NCI-H510A treated with DMSO at 0.1 percent for 48 hours (cell line): Measurements from ENCODE around the gene GLI1.
"Not testable (repeated sequence)": the region's sequence is repeated elsewhere in the genome, so short reads cannot be mapped to it uniquely, and the experiment has no call there.

Experiments used
- DNase-seq: peaks from one replicate; lab custom pipeline; 2025; lab: John Stamatoyannopoulos, UW

GLI1 gene

DNA sequence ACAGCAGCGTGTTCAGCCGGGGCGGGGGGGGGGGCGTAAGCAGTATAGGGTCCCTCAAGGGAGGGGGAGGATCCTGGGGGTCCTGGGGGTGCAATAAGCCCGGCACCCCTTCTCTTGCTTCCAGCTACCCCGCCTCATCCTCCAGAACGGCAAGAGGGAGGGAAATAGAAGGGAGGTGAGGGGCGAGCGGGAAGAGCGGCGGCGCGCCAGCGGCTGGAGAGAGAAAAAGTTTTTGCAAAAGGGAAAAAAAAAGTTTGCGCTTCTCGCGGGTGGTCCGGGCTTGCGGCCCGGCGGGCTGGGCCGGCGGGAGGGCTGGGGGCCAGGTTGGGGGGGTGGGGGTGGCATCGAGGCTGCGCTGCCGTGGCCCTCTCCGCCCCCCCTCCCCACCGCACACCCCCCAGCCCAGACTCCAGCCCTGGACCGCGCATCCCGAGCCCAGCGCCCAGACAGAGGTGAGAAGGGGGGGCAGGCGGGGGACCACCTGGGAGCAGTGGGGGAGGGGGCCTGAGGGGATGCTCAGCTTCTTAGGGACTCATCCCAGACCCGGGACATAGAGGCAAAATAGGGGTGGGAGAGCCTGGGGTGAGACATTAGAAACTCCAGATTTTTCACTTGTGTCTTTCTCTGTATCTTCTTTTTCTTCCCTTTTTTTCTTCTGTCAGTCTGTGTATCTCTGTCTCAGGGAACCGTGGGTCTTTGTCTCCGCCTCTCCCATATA, at the start of gene GLI1:
GLI1 (plus strand) TSS at position 36 of the 718 bp plus-strand sequence. CDS start 3,907 bp downstream, outside the sequence.
- no peak for DNase-seq

DNA sequence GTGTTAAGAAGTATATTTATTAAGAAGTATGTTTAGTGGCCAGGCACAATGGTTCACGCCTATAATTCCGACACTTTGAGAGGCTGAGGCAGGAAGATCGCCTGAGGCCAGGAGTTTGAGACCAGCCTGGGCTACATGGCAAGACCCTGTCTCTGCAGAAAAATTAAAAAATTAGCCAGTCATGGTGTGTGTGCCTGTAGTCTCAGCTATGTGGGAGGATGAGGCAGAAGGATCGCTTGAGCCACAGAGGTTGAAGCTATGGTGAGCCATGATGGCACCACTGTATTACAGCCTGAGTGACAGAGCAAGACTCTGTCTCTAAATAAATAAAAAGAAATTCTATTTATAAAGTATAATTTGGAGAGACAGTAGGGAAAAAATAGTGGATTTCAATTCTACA, 49.1 kb upstream of the GLI1 start:
- no peak for DNase-seq

DNA sequence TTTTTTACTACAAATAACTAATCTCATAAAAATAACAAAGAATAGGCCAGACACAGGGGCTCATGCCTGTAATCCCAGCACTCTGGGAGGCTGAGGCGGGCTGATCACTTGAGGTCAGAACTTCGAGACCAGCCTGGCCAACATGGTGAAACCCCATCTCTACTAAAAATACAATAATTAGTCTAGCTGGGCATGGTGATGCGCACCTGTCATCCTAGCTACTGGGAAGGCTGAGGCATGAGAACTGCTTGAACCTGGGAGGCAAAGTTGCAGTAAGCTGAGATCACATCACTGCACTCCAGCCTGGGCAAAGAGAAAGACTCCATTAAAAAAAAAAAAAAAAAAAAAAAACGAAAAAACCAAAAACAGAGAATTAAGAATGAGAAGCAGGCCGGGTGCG, 45.4 kb upstream of the GLI1 start:
- not testable (repeated sequence) for DNase-seq

DNA sequence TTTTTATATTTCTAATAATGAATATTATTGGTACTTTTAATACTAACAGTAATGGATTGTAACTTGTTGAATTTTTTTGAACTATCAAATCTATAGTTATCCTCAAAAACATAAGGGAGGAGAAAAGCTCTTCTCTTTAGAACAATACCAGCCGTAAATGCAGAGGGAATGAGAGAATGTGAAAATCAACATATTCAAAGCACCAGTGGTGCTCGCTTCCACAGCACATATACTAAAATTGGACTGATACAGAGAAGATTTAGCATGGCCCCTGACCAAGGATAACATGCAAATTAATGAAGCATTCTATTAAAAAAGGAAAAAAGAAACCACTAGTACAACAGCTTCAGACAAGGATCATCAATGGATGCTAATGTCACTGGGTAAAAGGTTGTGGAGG, 44.5 kb upstream of the GLI1 start:
- no peak for DNase-seq

DNA sequence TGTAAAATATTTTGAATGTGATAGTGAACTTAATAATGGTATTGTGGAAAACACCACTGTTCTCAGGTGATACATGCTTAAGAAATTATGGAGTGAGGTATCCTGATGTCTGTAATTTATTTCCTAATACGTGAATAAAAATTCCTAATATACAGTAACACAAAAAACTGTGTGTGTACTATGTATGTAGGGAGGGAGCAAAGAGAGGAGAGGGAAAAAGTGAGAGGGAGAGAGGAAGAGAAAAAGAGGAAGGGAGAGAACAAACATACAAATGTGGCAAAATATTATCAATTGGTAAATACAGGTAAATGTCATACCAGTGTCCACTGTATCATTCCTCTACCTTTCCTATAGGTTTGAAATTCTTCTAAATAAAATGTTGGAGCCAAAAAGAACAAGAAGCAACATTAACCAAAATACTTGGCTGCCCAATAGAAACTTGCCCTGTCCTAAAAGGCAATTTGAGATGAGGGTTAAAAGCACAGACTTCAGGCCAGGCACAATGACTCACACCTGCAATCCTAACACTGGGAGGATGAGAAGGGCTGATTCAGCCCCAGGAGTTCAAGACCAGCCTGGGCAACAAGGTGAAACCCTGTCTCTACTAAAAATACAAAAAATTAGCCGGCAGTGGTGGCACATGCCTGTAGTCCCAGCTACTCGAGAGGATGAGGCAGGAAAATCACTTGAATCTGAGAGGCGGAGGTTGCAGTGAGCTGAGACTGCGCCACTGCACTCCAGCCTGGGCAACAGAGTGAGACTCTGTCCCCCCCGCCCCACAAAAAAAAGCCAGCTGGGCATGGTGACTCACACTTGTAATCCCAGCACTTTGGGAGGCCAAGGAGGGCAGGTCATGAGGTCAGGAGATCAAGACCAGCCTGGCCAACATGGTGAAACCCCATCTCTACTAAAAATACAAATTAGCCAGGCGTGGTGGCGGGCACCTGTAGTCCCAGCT, 43.3 kb upstream of the GLI1 start:
- DNase-seq = no peak

DNA sequence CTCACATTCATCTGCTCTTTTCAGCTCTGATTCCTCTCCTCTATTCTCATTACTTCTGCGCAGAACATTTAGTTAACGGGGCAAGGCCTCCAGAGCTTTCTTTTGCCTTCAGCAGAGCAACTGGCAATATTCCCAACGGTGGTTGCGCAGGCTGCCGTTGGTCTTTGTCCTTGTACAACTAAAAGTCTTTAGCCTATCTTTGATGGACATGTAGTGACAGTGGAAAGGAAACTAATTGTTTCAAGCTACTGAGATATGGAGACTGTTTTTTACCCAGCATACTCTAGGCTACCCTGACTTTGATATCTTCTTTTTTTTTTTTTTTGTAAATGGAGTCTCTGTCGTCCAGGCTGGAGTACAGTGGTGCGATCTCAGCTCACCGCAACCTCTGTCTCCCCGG, 41.3 kb upstream of the GLI1 start:
- DNase-seq = no peak

DNA sequence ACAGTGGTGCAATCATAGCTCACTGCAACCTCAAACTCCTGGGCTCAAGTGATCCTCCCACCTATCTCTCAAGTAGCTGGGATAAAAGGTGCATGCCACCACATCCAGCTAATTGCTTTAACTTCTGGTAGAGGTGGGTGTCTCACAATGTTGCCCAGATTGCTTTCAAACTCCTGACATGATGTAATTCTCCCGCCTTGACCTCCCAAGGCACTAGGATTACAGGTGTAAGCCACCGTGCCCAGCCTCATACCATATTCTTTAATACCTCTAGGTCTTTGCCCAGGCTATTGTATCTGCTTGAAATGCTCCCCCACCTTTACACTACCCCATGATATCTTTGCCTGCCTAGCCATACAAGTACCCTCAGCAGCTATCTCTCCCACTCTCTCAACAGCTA, 40.1 kb upstream of the GLI1 start:
- no peak for DNase-seq

DNA sequence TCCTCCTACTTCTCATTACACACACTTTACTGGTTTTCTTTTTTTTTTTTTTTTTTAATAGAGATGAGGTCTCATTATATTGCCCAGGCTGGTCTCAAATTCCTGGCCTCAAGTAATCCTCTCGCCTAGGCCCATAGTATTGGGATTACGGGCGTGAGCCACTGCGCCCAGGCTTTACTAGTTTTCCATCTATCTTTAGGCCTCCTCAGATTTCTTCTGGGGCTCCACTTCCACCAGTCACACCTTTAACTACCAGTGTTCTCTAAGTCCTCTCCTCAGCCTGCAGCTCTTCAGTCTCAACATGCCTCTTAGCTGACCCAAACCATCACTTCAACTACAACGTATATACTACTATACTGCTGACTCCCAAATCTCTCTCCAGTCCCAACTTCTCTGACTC, 39.1 kb upstream of the GLI1 start:
- no peak for DNase-seq

DNA sequence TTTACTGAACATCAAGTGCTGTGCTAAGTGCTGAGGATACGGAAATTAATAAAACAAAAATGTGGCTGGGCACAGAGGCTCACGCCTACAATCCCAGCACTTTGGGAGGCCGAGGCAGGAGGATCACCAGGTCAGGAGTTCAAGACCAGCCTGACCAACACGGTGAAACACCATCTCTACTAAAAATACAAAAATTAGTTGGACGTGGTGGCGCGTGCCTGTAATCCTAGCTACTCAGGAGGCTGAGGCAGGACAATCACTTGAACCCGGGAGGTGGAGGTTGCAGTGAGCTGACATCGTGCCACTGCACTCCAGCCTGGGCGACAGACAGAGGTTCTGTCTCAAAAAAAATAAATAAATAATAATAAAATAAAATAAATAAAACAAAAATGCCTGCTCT, 32.6 kb upstream of the GLI1 start:
- DNase-seq = not testable (repeated sequence)

DNA sequence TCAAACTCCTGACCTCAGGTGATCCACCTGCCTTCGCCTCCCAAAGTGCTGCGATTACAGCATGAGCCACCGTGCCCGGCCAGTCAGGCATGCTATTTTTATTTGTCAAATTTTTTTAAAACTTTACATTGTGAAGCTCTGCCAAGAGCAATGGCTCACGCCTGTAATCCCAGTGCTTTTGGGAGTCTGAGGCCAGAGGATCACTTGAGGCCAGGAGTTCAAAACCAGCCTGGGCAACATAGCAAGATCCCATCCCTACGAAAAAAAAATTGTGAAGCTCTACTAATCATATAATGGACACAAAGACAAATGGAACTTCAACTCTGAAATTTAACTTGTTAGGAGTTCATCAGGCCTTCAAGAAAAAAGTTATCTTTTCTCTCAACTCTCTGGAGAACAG, 30.6 kb upstream of the GLI1 start:
- no peak for DNase-seq

DNA sequence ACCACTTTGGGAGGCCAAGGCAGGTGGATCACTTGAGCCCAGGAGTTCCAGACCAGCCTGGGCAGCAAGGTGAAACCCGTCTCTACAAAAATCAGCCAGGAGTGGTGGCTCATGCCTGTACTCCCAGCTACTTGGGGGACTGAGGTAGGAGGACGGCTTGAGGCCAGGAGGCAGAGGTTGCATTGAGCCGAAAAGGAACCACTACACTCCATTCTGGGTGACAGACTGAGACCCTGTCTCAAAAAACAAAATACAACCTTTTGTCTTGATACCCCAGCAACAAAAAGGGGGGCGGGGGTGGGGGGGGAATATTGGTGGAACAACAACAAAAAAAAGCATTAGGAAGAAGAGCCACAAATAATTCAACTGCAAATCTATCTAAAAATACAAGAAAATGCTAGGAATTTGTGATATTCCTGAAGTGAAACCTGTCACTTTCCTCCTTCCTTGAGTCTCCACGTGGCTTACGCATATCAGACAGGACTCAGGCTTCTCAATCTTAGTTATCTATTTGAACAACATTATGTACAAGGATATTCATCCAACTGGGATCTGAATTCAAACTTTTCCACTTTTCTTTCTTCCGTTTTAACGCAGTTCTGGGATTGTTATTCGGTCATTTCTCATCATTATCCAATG, 30.0 kb upstream of the GLI1 start:
- DNase-seq = no peak

DNA sequence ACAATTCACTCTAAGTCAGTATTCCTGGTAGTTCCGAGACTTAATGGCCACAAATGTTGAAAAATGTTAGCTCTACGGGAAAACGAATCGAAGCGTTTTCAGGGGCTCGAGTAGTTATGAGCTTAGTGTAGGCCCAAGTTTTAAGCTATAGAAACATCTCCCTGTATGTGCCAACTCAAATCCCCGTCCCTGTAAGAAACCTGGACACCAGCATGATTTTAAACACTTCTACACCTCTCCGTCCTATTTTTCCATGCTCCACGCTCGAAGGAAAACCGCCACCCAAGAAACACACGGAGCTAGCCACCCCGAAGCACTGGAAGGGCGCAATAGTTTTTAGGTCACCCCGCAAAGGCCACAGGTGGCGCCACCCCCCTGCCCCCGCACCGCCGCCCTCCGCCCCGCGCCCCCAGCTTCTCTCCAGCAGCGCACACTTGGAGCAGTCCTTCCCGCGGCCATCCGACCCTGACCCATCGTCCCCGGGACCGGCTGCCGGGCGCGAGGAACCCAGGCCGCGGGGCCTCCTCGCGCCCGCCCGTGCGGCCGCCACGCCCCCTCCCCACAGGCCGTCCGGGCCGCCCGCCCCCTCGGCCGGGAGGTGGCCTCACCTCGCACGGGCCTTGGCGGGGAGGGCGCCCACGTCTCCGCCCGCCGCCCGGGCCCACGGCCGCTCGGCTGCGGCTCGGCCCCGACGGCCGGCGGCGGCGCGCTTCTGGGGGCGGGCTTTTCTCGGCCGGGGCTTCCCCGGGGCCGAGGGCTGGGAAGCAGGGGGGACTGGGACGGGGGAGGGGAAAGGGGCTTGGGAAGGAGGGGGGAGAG, 29.3 kb upstream of the GLI1 start:
- peak; percentile 89 for DNase-seq

DNA sequence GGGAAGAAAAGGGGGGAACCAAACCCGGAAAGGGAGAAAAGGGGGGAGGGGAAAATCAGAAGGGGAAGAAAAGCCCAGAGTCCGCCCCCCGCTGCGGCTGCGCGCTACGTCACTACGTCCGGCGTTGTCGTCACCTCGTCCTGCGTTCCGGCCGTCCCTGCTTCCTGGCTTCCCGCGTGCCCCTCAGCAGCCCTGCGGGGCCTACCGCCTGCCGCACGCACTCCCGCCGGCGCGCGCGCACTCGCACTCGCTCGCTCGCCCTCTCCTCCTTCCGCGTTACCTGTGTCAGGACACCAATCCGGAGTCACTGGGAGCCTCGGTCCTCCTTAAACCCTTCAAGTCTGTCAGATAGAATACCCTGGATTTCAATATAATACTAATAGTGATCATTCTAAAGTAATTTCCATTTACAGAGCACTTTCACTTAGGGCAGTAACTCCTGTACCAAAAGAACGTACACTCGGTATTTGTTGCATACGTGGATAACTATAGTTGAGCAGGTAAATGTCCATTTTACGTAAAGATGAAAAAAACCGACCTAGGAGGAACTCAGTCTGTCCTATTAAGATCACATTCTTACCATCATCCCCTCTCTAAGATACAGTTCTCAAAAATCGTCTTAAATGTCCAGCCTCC, 28.5 kb upstream of the GLI1 start, which contains the start of gene R3HDM2:
R3HDM2 (minus strand) TSS at position 113 of the 636 bp plus-strand sequence. CDS start 120,615 bp downstream, outside the sequence.
- peak; percentile 98 for DNase-seq

DNA sequence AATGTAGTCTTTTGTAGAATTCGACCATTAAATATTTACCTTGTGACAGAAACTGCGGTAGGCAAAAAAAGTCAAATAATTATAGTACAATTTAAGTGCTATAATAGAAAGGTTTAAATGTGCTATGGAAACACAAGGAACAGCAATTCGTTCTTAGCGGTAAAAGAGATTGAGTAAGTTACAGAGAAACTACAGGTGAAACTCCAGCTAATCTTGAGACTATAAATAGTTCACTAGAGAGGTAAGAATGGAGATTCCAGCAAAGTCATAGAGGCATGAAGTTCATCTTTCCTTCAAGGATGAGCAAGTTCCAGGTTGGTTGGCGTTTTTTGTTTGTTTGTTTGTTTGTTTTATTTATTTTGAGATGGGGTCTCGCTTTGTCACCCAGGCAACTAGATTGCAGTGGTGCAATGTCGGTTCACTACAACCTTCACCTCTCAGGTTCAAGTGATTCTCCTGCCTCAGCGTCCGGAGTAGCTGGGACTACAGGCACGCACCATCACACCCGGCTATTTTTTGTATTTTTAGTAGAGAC, 27.9 kb upstream of the GLI1 start:
- no peak for DNase-seq

DNA sequence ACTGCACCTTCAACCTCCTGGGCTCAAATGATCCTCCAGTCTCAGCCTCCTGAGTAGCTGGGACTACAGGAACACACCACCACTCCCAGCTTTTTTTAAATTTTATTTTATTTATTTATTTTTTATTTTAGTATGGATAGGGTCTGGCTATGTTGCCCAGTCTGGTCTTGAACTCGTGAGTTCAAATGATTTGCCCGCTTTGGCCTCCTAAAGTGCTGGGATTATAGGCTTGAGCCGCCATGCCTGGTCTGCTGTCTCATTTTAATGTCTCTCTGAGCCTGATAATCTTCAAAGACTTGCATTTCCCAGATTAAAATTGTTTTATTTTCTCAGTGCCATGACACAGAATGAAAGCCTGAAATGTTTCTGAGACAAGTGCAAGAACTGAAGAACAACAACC, 26.2 kb upstream of the GLI1 start:
- no peak for DNase-seq

DNA sequence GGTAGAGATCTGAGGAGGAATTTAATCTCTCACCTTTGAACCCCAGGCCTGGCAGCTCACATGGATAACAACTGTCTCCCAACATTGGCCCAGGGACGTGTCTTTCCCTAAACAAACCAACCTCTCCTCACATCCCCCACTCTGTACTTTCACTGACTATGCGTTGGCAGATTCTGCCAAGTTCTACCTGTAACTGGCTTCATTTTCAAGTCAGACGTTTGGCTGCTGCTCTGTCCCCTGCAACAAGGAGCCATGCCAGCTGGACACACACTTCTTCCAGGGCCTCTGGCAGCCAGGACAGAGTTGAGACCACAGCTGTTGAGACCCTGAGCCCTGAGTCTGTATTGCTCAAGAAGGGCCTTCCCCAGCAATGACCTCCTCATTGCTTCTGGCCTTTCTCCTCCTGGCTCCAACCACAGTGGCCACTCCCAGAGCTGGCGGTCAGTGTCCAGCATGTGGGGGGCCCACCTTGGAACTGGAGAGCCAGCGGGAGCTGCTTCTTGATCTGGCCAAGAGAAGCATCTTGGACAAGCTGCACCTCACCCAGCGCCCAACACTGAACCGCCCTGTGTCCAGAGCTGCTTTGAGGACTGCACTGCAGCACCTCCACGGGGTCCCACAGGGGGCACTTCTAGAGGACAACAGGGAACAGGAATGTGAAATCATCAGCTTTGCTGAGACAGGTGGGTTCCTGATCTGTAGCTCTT, 24.9 kb upstream of the GLI1 start, which contains the start of gene INHBC:
INHBC (plus strand) TSS at position 268 of the 707 bp plus-strand sequence; CDS start at position 371, 103 bp downstream.
- DNase-seq = no peak

DNA sequence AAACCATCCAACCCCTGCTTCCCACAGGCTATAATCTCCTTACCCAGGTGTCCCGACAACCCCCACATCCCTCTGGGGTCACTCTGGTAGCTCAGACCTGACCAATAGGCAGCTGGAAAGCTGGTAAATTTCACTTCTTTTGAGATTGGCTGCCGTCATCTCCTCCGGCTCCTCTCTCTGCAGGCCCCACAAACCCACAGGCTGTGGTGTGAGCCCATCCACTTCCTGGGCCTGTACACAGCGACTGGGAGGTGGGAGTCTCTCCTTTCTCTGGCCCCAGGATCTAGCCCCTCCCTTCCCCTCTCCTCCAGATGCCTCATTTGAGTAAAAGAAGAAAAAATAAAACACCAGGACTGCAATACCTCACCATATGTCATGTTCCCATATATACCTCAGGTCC, 24.3 kb upstream of the GLI1 start:
- no peak for DNase-seq

DNA sequence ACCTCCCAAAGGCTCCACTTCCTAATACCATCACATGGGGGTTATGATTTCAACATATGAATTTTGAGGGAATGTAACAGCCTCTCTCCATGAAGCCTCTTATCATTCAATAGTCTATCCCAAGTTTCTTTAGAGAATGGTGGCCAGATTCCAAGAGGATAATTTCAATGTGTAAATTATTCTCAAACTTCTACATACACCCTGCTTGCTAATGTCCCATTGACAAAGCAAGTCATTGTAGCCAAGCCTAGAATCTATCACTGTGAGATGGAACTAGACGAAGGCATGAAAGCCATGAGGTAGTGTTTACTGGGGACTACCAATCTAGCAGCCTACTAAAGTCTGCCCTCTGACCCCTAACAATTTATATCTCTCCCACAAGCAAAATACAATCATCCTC, 21.2 kb upstream of the GLI1 start:
- DNase-seq = no peak

DNA sequence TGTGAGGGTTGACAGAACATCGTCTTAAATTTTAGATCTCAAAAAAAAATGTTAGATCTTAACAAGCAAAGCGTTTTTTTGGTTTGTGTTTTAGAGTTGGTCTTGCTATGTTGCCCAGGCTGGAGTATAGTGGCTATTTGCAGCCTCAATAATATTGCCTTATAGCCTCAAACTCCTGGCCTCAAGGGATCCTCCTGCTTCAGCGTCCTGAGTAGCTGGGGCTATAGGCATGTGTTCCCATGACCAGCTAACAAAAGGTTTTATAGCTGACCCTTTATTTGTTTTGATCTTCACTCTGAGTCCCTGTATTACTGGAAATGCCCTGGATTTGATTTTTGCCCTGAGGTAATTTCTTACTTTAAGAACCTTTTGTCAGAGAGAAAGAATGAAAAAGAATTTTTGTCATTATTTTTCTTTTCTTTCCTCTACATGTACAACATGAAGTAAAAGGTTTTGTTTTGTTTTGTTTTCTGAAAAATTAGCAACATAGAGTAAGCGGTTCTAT, 19.8 kb upstream of the GLI1 start:
- no peak for DNase-seq

DNA sequence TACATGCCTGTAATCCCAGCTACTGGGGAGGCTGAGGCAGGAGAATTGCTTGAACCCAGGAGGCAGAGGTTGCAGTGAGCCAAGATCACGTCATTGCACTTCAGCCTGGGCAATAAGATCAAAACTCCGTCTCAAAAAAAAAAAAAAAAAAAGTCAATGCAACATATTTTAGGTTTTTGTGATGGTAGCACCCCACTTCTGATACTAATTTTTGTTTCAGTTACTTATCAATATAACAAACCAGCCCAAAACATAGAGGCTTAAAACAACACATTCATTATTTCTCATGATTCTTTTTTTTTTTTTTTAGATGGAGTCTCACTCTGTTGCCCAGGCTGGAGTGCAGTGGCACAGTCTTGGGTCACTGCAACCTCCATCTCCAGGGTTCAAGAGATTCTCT, 18.2 kb upstream of the GLI1 start:
- DNase-seq = not testable (repeated sequence)
